H1 (cell line): ENCODE results near the gene STBD1. TPM values are rescaled to one million over a fixed set of nuclear protein-coding genes. Genes with fewer than 3 reads are reported as not detected.

Experiments
- CTCF ChIA-PET: fragments of 300-600 bp; sonication (Branson Sonifier 250); formaldehyde crosslinking; loops from one replicate; lab custom pipeline; 2021; ENCODE audit not compliant: partially characterized antibody; lab: Charles Lee
- POLR2A ChIA-PET: fragments of 300-600 bp; sonication (Branson Sonifier 250); formaldehyde crosslinking; loops from one replicate; lab custom pipeline; 2021; ENCODE audit warnings: inconsistent platforms; ENCODE audit not compliant: partially characterized antibody; lab: Charles Lee
- DNase-seq, 2 experiments: peaks; one replicate each; pipeline versions ENCODE4 v3.0.0 to v3.0.0-alpha.2; 2010 to 2022; ENCODE audit warnings: low spot score in 2 of 2, low read depth in 1 of 2, mixed read lengths in 1 of 2
- FAIRE-seq: peaks from 2 replicates; lab custom pipeline; 2011; peaks lifted over from hg19 to GRCh38; lab: Jason Lieb, UNC
- H2AFZ ChIP-seq: 2 replicates; pipeline ENCODE4 v1.8.1; 2012; ENCODE audit warnings: low read length, inconsistent platforms
- H2AK5ac ChIP-seq: 2 replicates; pipeline ENCODE4 v1.6.1; 2013; ENCODE audit warnings: low read depth, low read length
- H2BK120ac ChIP-seq: replicated peaks from 2 replicates; pipeline ENCODE3; 2013; ENCODE audit warnings: low read depth, low read length, inconsistent platforms
- H2BK12ac ChIP-seq: 2 replicates; pipeline ENCODE4 v1.6.1; 2013; ENCODE audit warnings: low read depth, low read length
- H2BK15ac ChIP-seq: 2 replicates; pipeline ENCODE4 v1.6.1; 2013; ENCODE audit warnings: low read length
- H2BK20ac ChIP-seq: 2 replicates; pipeline ENCODE4 v1.6.1; 2013; ENCODE audit warnings: low read length
- H2BK5ac ChIP-seq: 2 replicates; pipeline ENCODE4 v1.6.1; 2013; ENCODE audit warnings: low read depth, low read length
- H3K14ac ChIP-seq: 2 replicates; pipeline ENCODE4 v1.6.1; 2013; ENCODE audit warnings: inconsistent platforms; ENCODE audit not compliant: insufficient read length
- H3K18ac ChIP-seq: 2 replicates; pipeline ENCODE4 v1.6.1; 2013; ENCODE audit warnings: low read length; ENCODE audit errors: extremely low read depth
- H3K23ac ChIP-seq: 2 replicates; pipeline ENCODE4 v1.6.1; 2013; ENCODE audit warnings: inconsistent platforms; ENCODE audit not compliant: insufficient read length
- H3K23me2 ChIP-seq: 2 replicates; pipeline ENCODE4 v1.6.1; 2013; ENCODE audit warnings: low read depth, low read length
- H3K27ac ChIP-seq: 2 replicates; pipeline ENCODE4 v1.6.1; 2011; ENCODE audit warnings: low read depth, low read length, inconsistent platforms
- H3K27me3 ChIP-seq, 4 experiments: replicated peaks in 1 of 4; 1 replicate in 1 of 4; 2 replicates in 3 of 4; pipeline versions ENCODE4 v1.6.1 to v1.8.1; 2011 to 2013; ENCODE audit warnings: low read length in 3 of 4, mild to moderate bottlenecking in 3 of 4, inconsistent platforms in 2 of 4, mixed read lengths in 2 of 4, moderate library complexity in 1 of 4; ENCODE audit not compliant: control insufficient read depth in 3 of 4, insufficient read depth in 3 of 4; ENCODE audit errors: extremely low read depth in 1 of 4
- H3K36me3 ChIP-seq, 4 experiments: 2 replicates each; pipeline versions ENCODE4 v1.6.1 to v1.8.1; 2011 to 2013; ENCODE audit warnings: mild to moderate bottlenecking in 4 of 4, low read length in 3 of 4, moderate library complexity in 2 of 4, control low read depth in 1 of 4, inconsistent platforms in 1 of 4; ENCODE audit not compliant: insufficient read depth in 4 of 4, control insufficient read depth in 2 of 4
- H3K4ac ChIP-seq: replicated peaks from 2 replicates; pipeline ENCODE3; 2013; ENCODE audit warnings: low read length, low read depth, mixed read lengths, inconsistent platforms; ENCODE audit not compliant: insufficient read length
- H3K4me1 ChIP-seq, 4 experiments: replicated peaks in 1 of 4; 1 replicate in 1 of 4; 2 replicates in 3 of 4; pipeline versions ENCODE4 v1.6.1 to v1.8.1; 2011 to 2013; ENCODE audit warnings: low read length in 3 of 4, inconsistent platforms in 2 of 4, mixed read lengths in 1 of 4; ENCODE audit not compliant: insufficient read depth in 4 of 4, control insufficient read depth in 3 of 4
- H3K4me2 ChIP-seq, 2 experiments: 2 replicates each; pipeline versions ENCODE4 v1.6.1 to v1.8.1; 2011 to 2013; ENCODE audit warnings: low read depth in 2 of 2, low read length in 2 of 2, control low read depth in 1 of 2, inconsistent platforms in 1 of 2, mild to moderate bottlenecking in 1 of 2; ENCODE audit not compliant: insufficient read depth in 1 of 2
- H3K4me3 ChIP-seq, 4 experiments: fragments of 200-600, 300-600 bp in 1 of 4; sonication (generic), shearing (Covaris generic), sonication (Bioruptor Twin) in 1 of 4; 2 replicates each; pipeline versions ENCODE4 v1.5.1 to v1.8.1; 2011 to 2016; ENCODE audit warnings: low read length in 4 of 4, low read depth in 3 of 4, control low read depth in 2 of 4, inconsistent platforms in 2 of 4, mild to moderate bottlenecking in 2 of 4, mixed read lengths in 1 of 4, moderate library complexity in 1 of 4; ENCODE audit not compliant: insufficient read depth in 2 of 4; ENCODE audit errors: extremely low read depth in 1 of 4
- H3K56ac ChIP-seq: replicated peaks from 2 replicates; pipeline ENCODE3; 2013; ENCODE audit warnings: low read depth, mild to moderate bottlenecking, mixed read lengths, low read length, inconsistent platforms; ENCODE audit not compliant: insufficient read length
- H3K79me1 ChIP-seq: 2 replicates; pipeline ENCODE4 v1.6.1; 2013; ENCODE audit warnings: low read depth, low read length, control low read depth
- H3K79me2 ChIP-seq, 2 experiments: 2 replicates each; pipeline versions ENCODE4 v1.6.1 to v1.8.1; 2012 to 2013; ENCODE audit warnings: low read length in 2 of 2, mild to moderate bottlenecking in 2 of 2, inconsistent platforms in 1 of 2; ENCODE audit not compliant: insufficient read depth in 2 of 2, control insufficient read depth in 1 of 2
- H3K9ac ChIP-seq, 4 experiments: replicated peaks in 1 of 4; 1 replicate in 1 of 4; 2 replicates in 3 of 4; pipeline versions ENCODE4 v1.6.1 to v1.8.1; 2011 to 2013; ENCODE audit warnings: low read depth in 3 of 4, low read length in 3 of 4, control low read depth in 2 of 4, mild to moderate bottlenecking in 2 of 4, moderate library complexity in 2 of 4, inconsistent platforms in 1 of 4; ENCODE audit errors: extremely low read depth in 1 of 4
- H3K9me3 ChIP-seq, 2 experiments: 2 replicates each; pipeline versions ENCODE4 v1.6.1 to v1.8.1; 2012 to 2013; ENCODE audit warnings: mild to moderate bottlenecking in 2 of 2, moderate library complexity in 2 of 2, control low read depth in 1 of 2, inconsistent platforms in 1 of 2, low read depth in 1 of 2, low read length in 1 of 2, mixed read lengths in 1 of 2; ENCODE audit not compliant: insufficient read depth in 2 of 2
- H4K20me1 ChIP-seq, 2 experiments: replicated peaks in 1 of 2; 2 replicates each; pipeline versions ENCODE3 to v1.8.1; 2011 to 2013; ENCODE audit warnings: inconsistent platforms in 2 of 2, low read length in 2 of 2, mild to moderate bottlenecking in 1 of 2; ENCODE audit not compliant: insufficient read depth in 2 of 2, control insufficient read depth in 1 of 2
- H4K5ac ChIP-seq: 2 replicates; pipeline ENCODE4 v1.6.1; 2013; ENCODE audit warnings: low read length, low read depth, mixed read lengths, inconsistent platforms; ENCODE audit not compliant: insufficient read length
- H4K8ac ChIP-seq: 2 replicates; pipeline ENCODE4 v1.8.0; 2013; ENCODE audit warnings: mild to moderate bottlenecking, moderate library complexity, low read length, inconsistent platforms; ENCODE audit not compliant: insufficient read depth; ENCODE audit errors: extremely low read depth
- H4K91ac ChIP-seq: replicated peaks from 2 replicates; pipeline ENCODE3; 2013; ENCODE audit warnings: low read length, mixed read lengths, inconsistent platforms; ENCODE audit not compliant: insufficient read length
- EGR1 ChIP-seq: IDR thresholded peaks from 2 replicates; pipeline ENCODE4 v1.6.1; 2011; ENCODE audit warnings: low read depth, low read length, borderline replicate concordance
- KDM1A ChIP-seq: fragments of 200-600, 300-600 bp; sonication (generic); IDR thresholded peaks from 2 replicates; pipeline ENCODE4 v1.7.1; 2016; ENCODE audit warnings: mild to moderate bottlenecking, low read length, borderline replicate concordance
- KDM4A ChIP-seq: IDR thresholded peaks from one replicate; pipeline ENCODE4 v1.7.1; 2012; ENCODE audit warnings: low read depth, mild to moderate bottlenecking, moderate library complexity, low read length, inconsistent platforms; ENCODE audit not compliant: severe bottlenecking
- NANOG ChIP-seq: IDR thresholded peaks from 2 replicates; pipeline ENCODE4 v1.6.1; 2011; ENCODE audit warnings: low read length, low read depth, mild to moderate bottlenecking, inconsistent platforms; ENCODE audit not compliant: insufficient read depth, poor library complexity, severe bottlenecking
- SUZ12 ChIP-seq: fragments of 200-600 bp; sonication (generic); IDR thresholded peaks from 2 replicates; pipeline ENCODE4 v1.6.1; 2012; ENCODE audit warnings: mild to moderate bottlenecking, inconsistent platforms, low read length, moderate library complexity, mixed read lengths
- WGBS, 2 experiments: shearing (Covaris generic) in 1 of 2; methylation state at CpG; one replicate each; pipeline versions ENCODE4 v1.1.6 to v1.1.7; 2013 to 2015; ENCODE audit warnings: low lambda C conversion rate in 2 of 2, mixed read lengths in 2 of 2, inconsistent platforms in 1 of 2, low coverage in 1 of 2, missing lambda C conversion rate in 1 of 2; ENCODE audit not compliant: insufficient replicate concordance in 2 of 2, insufficient coverage in 1 of 2, insufficient read length in 1 of 2; ENCODE audit errors: extremely low coverage in 1 of 2, missing lambda C conversion rate in 1 of 2; 5-methylcytosine and 5-hydroxymethylcytosine counted together
- polyA plus RNA-seq, 7 experiments: library from polyadenylated mRNA; depleted of rRNA in 3 of 7; stranded (reverse) in 5 of 7; unstranded in 2 of 7; fragments of >200 nt in 5 of 7; fragments of 200-250 nt in 2 of 7; gene quantifications; 1 replicate in 5 of 7; 2 replicates in 1 of 7; 4 replicates in 1 of 7; pipeline versions ENCODE4 v1.2.1 to v1.2.3, GENCODE V29; 2011 to 2013; ENCODE audit warnings: missing spikeins in 2 of 7, mixed read lengths in 2 of 7
- total RNA-seq: library from RNA; stranded (reverse); fragmentation: NEBNext Ultra II Directional; extraction: Animal tissue kit (Norgen Biotek cat#: 25700); gene quantifications from 2 replicates; pipeline ENCODE4 v1.2.1, GENCODE V29; 2021
- TF ChIP-seq, protein P1 (sequence below): IDR thresholded peaks from 2 replicates; pipeline ENCODE4 v1.6.1; 2012; ENCODE audit warnings: inconsistent platforms
- TF ChIP-seq, protein P2 (sequence below): IDR thresholded peaks from 2 replicates; pipeline ENCODE4 v1.6.1; 2012; ENCODE audit warnings: low read length, inconsistent platforms
- TF ChIP-seq, protein P3 (sequence below), 3 experiments: IDR thresholded peaks; 1 replicate in 2 of 3; 2 replicates in 1 of 3; pipeline versions ENCODE4 v1.5.1 to v1.6.1; 2011; ENCODE audit warnings: low read length in 3 of 3, mild to moderate bottlenecking in 3 of 3, inconsistent platforms in 2 of 3, low read depth in 1 of 3, moderate library complexity in 1 of 3; ENCODE audit not compliant: insufficient read depth in 1 of 3; ENCODE audit errors: control extremely low read depth in 1 of 3

STBD1 gene
- total and polyA plus RNA-seq, 2 of the 8 experiments (the other 6 are each of a cell fraction or from before 2014, with no cell fraction given), result 0.45 to 1.7 TPM

DNA sequence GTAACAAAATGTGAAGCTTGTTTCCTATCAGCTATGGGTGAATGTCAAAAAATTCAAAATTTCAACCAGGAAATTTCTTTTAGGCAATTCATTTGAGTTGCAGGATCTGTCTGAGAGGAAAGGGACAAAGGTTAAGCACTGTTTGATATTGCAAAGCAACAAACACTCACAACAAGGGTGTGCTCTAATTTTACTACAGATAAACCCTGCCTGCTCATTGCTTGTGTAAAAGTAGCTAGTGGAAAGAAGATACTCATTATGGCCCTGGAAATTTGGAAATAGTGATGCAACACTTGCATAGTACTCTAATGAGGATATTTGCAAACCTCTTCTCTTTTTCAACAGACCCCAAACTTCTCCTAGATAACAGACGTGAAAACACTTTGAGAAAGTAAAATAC, 27.9 kb upstream of the STBD1 start:
- H3K23ac ChIP-seq, result no peak overlapping the region
- H3K4ac ChIP-seq, result no peak overlapping the region
- no peak overlapping the region for H2BK5ac ChIP-seq
- no peak overlapping the region for H2AFZ ChIP-seq
- H3K9me3 ChIP-seq, result no peaks in the 10 kb centered on the region
- H3K14ac ChIP-seq, result no peak overlapping the region
- no peaks in the 10 kb centered on the region for H4K20me1 ChIP-seq
- H3K56ac ChIP-seq, result no peak overlapping the region
- H2BK12ac ChIP-seq, result no peak overlapping the region
- no peaks in the 10 kb centered on the region for H3K79me2 ChIP-seq
- no peak overlapping the region for H3K18ac ChIP-seq
- peaks cover 0 to 1% (median 0%) of the 10 kb centered on the region in 4 experiments; a peak in 1 of 7 replicates for H3K27me3 ChIP-seq
- DNase-seq, result no peak
- H3K23me2 ChIP-seq, result no peaks in the 10 kb centered on the region; the same call in 1 of the 2 replicates
- no peak for FAIRE-seq
- no peak overlapping the region for H3K9ac ChIP-seq
- no peak overlapping the region for H2BK120ac ChIP-seq
- H3K4me3 ChIP-seq, result no peak overlapping the region
- H4K91ac ChIP-seq, result no peak overlapping the region
- H3K27ac ChIP-seq, result no peak overlapping the region
- ChIA-PET CTCF (interaction anchor here (0.6 to 2.6 kb wide), 11 partner anchors 9 to 225 kb away, joined by 3 to 14 read pairs (median 4); partner anchors contain the start of gene STBD1), POLR2A (no interaction called here)
- H4K5ac ChIP-seq, result no peak overlapping the region
- no peaks in the 10 kb centered on the region for H3K79me1 ChIP-seq
- H3K4me1 ChIP-seq, result no peaks in the 10 kb centered on the region; a peak in 1 of 7 replicates
- H2AK5ac ChIP-seq, result no peak overlapping the region
- no peak overlapping the region for H4K8ac ChIP-seq
- no peak overlapping the region for H2BK20ac ChIP-seq
- no peak overlapping the region for H2BK15ac ChIP-seq
- 68% methylated on average over 1 of the region's 1 CpG; no CpG with 5 or more reads in 1 of the 2 experiments for WGBS, 2 experiments
- H3K36me3 ChIP-seq, result no peaks in the 10 kb centered on the region
- H3K4me2 ChIP-seq, result no peak overlapping the region
- TF ChIP-seq EGR1 (no peak), NANOG (no peak), SUZ12 (no peak), KDM1A (no peak), KDM4A (no peak)
- TF ChIP-seq, protein P1, sequence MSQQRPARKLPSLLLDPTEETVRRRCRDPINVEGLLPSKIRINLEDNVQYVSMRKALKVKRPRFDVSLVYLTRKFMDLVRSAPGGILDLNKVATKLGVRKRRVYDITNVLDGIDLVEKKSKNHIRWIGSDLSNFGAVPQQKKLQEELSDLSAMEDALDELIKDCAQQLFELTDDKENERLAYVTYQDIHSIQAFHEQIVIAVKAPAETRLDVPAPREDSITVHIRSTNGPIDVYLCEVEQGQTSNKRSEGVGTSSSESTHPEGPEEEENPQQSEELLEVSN, result no peak
- TF ChIP-seq, protein P2, sequence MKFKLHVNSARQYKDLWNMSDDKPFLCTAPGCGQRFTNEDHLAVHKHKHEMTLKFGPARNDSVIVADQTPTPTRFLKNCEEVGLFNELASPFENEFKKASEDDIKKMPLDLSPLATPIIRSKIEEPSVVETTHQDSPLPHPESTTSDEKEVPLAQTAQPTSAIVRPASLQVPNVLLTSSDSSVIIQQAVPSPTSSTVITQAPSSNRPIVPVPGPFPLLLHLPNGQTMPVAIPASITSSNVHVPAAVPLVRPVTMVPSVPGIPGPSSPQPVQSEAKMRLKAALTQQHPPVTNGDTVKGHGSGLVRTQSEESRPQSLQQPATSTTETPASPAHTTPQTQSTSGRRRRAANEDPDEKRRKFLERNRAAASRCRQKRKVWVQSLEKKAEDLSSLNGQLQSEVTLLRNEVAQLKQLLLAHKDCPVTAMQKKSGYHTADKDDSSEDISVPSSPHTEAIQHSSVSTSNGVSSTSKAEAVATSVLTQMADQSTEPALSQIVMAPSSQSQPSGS, result no peak
- TF ChIP-seq, protein P3, sequence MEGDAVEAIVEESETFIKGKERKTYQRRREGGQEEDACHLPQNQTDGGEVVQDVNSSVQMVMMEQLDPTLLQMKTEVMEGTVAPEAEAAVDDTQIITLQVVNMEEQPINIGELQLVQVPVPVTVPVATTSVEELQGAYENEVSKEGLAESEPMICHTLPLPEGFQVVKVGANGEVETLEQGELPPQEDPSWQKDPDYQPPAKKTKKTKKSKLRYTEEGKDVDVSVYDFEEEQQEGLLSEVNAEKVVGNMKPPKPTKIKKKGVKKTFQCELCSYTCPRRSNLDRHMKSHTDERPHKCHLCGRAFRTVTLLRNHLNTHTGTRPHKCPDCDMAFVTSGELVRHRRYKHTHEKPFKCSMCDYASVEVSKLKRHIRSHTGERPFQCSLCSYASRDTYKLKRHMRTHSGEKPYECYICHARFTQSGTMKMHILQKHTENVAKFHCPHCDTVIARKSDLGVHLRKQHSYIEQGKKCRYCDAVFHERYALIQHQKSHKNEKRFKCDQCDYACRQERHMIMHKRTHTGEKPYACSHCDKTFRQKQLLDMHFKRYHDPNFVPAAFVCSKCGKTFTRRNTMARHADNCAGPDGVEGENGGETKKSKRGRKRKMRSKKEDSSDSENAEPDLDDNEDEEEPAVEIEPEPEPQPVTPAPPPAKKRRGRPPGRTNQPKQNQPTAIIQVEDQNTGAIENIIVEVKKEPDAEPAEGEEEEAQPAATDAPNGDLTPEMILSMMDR (IDR thresholded peaks at IDR 0.05; ENCODE audit: control extremely low read depth in 1 of 3, insufficient read depth in 1 of 3, low read depth in 1 of 3, low read length in 3 of 3), result no peak
